ENCODE data around the gene CD164.
A peak's percentile ranks its signal among the peaks of the same experiment; 100 is the strongest.

Gene CD164

DNA sequence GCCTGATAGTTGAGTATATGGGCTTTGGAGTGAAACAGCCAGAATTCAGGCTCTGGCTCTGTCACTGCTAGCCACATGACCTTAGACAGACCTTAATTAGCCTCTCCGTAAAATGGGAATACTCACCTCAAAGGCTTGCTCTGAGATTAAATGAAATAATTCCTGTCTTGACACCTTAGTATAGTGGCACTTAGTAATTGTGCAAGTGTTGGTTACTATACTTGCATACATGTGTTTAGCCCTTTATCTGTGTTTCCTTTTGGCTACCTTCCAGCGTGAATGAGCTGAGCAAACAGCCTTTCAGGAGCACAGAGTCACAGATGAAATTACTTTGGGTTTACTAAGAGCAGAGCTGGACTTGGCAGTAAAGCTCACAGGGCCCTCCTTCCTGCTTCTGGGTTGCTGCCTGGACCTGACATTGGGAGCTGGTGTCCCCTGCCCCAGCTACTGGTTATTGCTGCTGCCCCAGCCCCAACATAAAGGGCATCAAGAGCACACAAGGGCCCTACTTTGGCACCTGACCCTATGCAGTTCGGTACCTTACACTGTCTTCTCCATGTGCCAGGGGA, 32.8 kb downstream of the CD164 start:
- Histone ChIP-seq H3K4me1 (ENCODE audit: control insufficient read depth, insufficient read depth, low read depth, low read length) (no peaks in the 10 kb centered on the region), H3K27ac (ENCODE audit: low read length, poor library complexity, severe bottlenecking) (no peak overlapping the region), H2BK15ac (ENCODE audit: low read depth, poor library complexity, severe bottlenecking) (no peak overlapping the region), H2BK5ac (ENCODE audit: low read depth, low read length, poor library complexity, severe bottlenecking) (no peak overlapping the region), H3K4me2 (ENCODE audit: low read length, poor library complexity, severe bottlenecking) (no peak overlapping the region), H3K18ac (ENCODE audit: low read depth in 1 of 2, low read length in 2 of 2) (peak overlapping the region in 1 of 2 experiments; percentile 42), H3K4ac (ENCODE audit: low read depth in 1 of 2, low read length in 2 of 2) (no peak overlapping the region), H3K23ac (ENCODE audit: low read length in 2 of 2) (no peak overlapping the region), H2BK120ac (ENCODE audit: low read depth, low read length) (no peak overlapping the region), H3K36me3 (ENCODE audit: control insufficient read depth in 1 of 2, insufficient read depth in 2 of 2, low read depth in 1 of 2, low read length in 2 of 2) (peaks cover 0 to 26% of the 10 kb centered on the region in 2 experiments), H2AFZ (ENCODE audit: low read depth, low read length) (no peak overlapping the region), H3K27me3 (ENCODE audit: control insufficient read depth in 1 of 2, insufficient read depth in 1 of 2, low read length in 2 of 2) (no peaks in the 10 kb centered on the region), H2AK5ac (ENCODE audit: low read length, severe bottlenecking) (no peak overlapping the region), H3K9ac (ENCODE audit: low read length) (peak overlapping the region; percentile 39), H2BK12ac (ENCODE audit: low read length in 2 of 2) (no peak overlapping the region), H3K79me1 (replicated peaks; ENCODE audit: low read length, poor library complexity, severe bottlenecking) (no peaks in the 10 kb centered on the region), H4K91ac (ENCODE audit: low read length) (no peak overlapping the region), H4K8ac (ENCODE audit: low read length) (no peak overlapping the region), H3K9me3 (ENCODE audit: control insufficient read depth, low read length) (no peaks in the 10 kb centered on the region), H3K4me3 (ENCODE audit: insufficient read depth in 1 of 2, low read depth in 1 of 2, low read length in 2 of 2) (no peak overlapping the region), H3K14ac (ENCODE audit: low read length in 2 of 2) (no peak overlapping the region)
- DNase-seq = peak; percentile 50
- WGBS = 95% methylated on average over 2 of the region's 3 CpGs

DNA sequence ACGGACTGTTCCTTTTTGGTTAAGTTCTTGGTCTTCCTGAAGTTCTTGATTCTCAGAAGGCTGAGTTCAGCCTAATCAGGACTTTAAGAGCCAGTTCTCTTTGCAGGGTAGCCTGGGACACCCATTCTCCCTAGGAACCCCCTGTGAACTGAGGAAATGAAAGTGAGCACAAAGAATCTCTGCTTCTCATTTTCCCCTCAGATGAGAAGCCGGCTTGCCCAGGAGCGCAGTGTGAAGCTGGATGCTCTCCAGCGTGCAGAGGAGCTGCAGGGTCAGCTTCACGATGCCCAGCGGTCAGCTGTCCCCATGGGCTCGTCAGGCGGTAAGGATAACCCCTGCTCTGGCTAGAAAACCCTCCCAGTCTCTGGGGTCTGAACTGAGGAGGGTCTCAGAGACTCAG, 34.0 kb downstream of the CD164 start:
- no peak overlapping the region for H2BK12ac ChIP-seq (ENCODE audit: low read length in 2 of 2)
- H3K14ac ChIP-seq (ENCODE audit: low read length in 2 of 2) = no peak overlapping the region
- no peak overlapping the region for H3K4ac ChIP-seq (ENCODE audit: low read depth in 1 of 2, low read length in 2 of 2)
- no peak for DNase-seq
- H3K79me1 ChIP-seq (replicated peaks; ENCODE audit: low read length, poor library complexity, severe bottlenecking) = no peaks in the 10 kb centered on the region
- H3K4me1 ChIP-seq (ENCODE audit: control insufficient read depth, insufficient read depth, low read depth, low read length) = no peaks in the 10 kb centered on the region
- H3K4me3 ChIP-seq (ENCODE audit: insufficient read depth in 1 of 2, low read depth in 1 of 2, low read length in 2 of 2) = no peak overlapping the region
- H4K8ac ChIP-seq (ENCODE audit: low read length) = no peak overlapping the region
- no peaks in the 10 kb centered on the region for H3K9me3 ChIP-seq (ENCODE audit: control insufficient read depth, low read length)
- H3K18ac ChIP-seq (ENCODE audit: low read depth in 1 of 2, low read length in 2 of 2) = no peak overlapping the region
- H2BK15ac ChIP-seq (ENCODE audit: low read depth, poor library complexity, severe bottlenecking) = no peak overlapping the region
- H3K27ac ChIP-seq (ENCODE audit: low read length, poor library complexity, severe bottlenecking) = no peak overlapping the region
- no peak overlapping the region for H2AFZ ChIP-seq (ENCODE audit: low read depth, low read length)
- 93% methylated on average over 8 of the region's 8 CpGs for WGBS
- H2BK5ac ChIP-seq (ENCODE audit: low read depth, low read length, poor library complexity, severe bottlenecking) = no peak overlapping the region
- no peak overlapping the region for H2AK5ac ChIP-seq (ENCODE audit: low read length, severe bottlenecking)
- no peak overlapping the region for H3K4me2 ChIP-seq (ENCODE audit: low read length, poor library complexity, severe bottlenecking)
- no peaks in the 10 kb centered on the region for H3K27me3 ChIP-seq (ENCODE audit: control insufficient read depth in 1 of 2, insufficient read depth in 1 of 2, low read length in 2 of 2)
- H3K23ac ChIP-seq (ENCODE audit: low read length in 2 of 2) = no peak overlapping the region
- no peak overlapping the region for H3K9ac ChIP-seq (ENCODE audit: low read length)
- H3K36me3 ChIP-seq (ENCODE audit: control insufficient read depth in 1 of 2, insufficient read depth in 2 of 2, low read depth in 1 of 2, low read length in 2 of 2) = peaks cover 0 to 16% of the 10 kb centered on the region in 2 experiments
- no peak overlapping the region for H4K91ac ChIP-seq (ENCODE audit: low read length)
- no peak overlapping the region for H2BK120ac ChIP-seq (ENCODE audit: low read depth, low read length)

GRCh38 chr6:109347779-109348178, 34.5 kb downstream of the CD164 start:
- no peak overlapping the region for H3K9ac ChIP-seq (ENCODE audit: low read length)
- no peak overlapping the region for H2AK5ac ChIP-seq (ENCODE audit: low read length, severe bottlenecking)
- H2BK15ac ChIP-seq (ENCODE audit: low read depth, poor library complexity, severe bottlenecking) = no peak overlapping the region
- H2BK12ac ChIP-seq (ENCODE audit: low read length in 2 of 2) = no peak overlapping the region
- H3K27ac ChIP-seq (ENCODE audit: low read length, poor library complexity, severe bottlenecking) = no peak overlapping the region
- no peak overlapping the region for H3K4me3 ChIP-seq (ENCODE audit: insufficient read depth in 1 of 2, low read depth in 1 of 2, low read length in 2 of 2)
- 57% methylated on average over 3 of the region's 3 CpGs for WGBS
- H4K8ac ChIP-seq (ENCODE audit: low read length) = no peak overlapping the region
- H3K36me3 ChIP-seq (ENCODE audit: control insufficient read depth in 1 of 2, insufficient read depth in 2 of 2, low read depth in 1 of 2, low read length in 2 of 2) = peaks cover 0 to 12% of the 10 kb centered on the region in 2 experiments
- no peaks in the 10 kb centered on the region for H3K4me1 ChIP-seq (ENCODE audit: control insufficient read depth, insufficient read depth, low read depth, low read length)
- H3K4ac ChIP-seq (ENCODE audit: low read depth in 1 of 2, low read length in 2 of 2) = no peak overlapping the region
- H3K27me3 ChIP-seq (ENCODE audit: control insufficient read depth in 1 of 2, insufficient read depth in 1 of 2, low read length in 2 of 2) = no peaks in the 10 kb centered on the region
- no peak overlapping the region for H3K18ac ChIP-seq (ENCODE audit: low read depth in 1 of 2, low read length in 2 of 2)
- H2BK5ac ChIP-seq (ENCODE audit: low read depth, low read length, poor library complexity, severe bottlenecking) = no peak overlapping the region
- DNase-seq = no peak
- H2BK120ac ChIP-seq (ENCODE audit: low read depth, low read length) = no peak overlapping the region
- H3K9me3 ChIP-seq (ENCODE audit: control insufficient read depth, low read length) = no peaks in the 10 kb centered on the region
- no peaks in the 10 kb centered on the region for H3K79me1 ChIP-seq (replicated peaks; ENCODE audit: low read length, poor library complexity, severe bottlenecking)
- no peak overlapping the region for H3K23ac ChIP-seq (ENCODE audit: low read length in 2 of 2)
- no peak overlapping the region for H4K91ac ChIP-seq (ENCODE audit: low read length)
- H2AFZ ChIP-seq (ENCODE audit: low read depth, low read length) = no peak overlapping the region
- no peak overlapping the region for H3K4me2 ChIP-seq (ENCODE audit: low read length, poor library complexity, severe bottlenecking)
- H3K14ac ChIP-seq (ENCODE audit: low read length in 2 of 2) = no peak overlapping the region

- H2BK15ac ChIP-seq (ENCODE audit: low read depth, poor library complexity, severe bottlenecking) = no peak overlapping the region
- no peak overlapping the region for H4K8ac ChIP-seq (ENCODE audit: low read length)
- peaks cover 0 to 6% of the 10 kb centered on the region in 2 experiments for H3K36me3 ChIP-seq (ENCODE audit: control insufficient read depth in 1 of 2, insufficient read depth in 2 of 2, low read depth in 1 of 2, low read length in 2 of 2)
- H2BK120ac ChIP-seq (ENCODE audit: low read depth, low read length) = no peak overlapping the region
- H3K79me1 ChIP-seq (replicated peaks; ENCODE audit: low read length, poor library complexity, severe bottlenecking) = no peaks in the 10 kb centered on the region
- no peak overlapping the region for H3K4me2 ChIP-seq (ENCODE audit: low read length, poor library complexity, severe bottlenecking)
- H2AFZ ChIP-seq (ENCODE audit: low read depth, low read length) = no peak overlapping the region
- no peak overlapping the region for H3K4me3 ChIP-seq (ENCODE audit: insufficient read depth in 1 of 2, low read depth in 1 of 2, low read length in 2 of 2)
- H3K18ac ChIP-seq (ENCODE audit: low read depth in 1 of 2, low read length in 2 of 2) = no peak overlapping the region
- H4K91ac ChIP-seq (ENCODE audit: low read length) = no peak overlapping the region
- H3K27me3 ChIP-seq (ENCODE audit: control insufficient read depth in 1 of 2, insufficient read depth in 1 of 2, low read length in 2 of 2) = no peaks in the 10 kb centered on the region
- no peak for DNase-seq
- H3K27ac ChIP-seq (ENCODE audit: low read length, poor library complexity, severe bottlenecking) = no peak overlapping the region
- no peak overlapping the region for H2BK12ac ChIP-seq (ENCODE audit: low read length in 2 of 2)
- H3K23ac ChIP-seq (ENCODE audit: low read length in 2 of 2) = no peak overlapping the region
- no peak overlapping the region for H2BK5ac ChIP-seq (ENCODE audit: low read depth, low read length, poor library complexity, severe bottlenecking)
- no peak overlapping the region for H3K14ac ChIP-seq (ENCODE audit: low read length in 2 of 2)
- no peak overlapping the region for H3K9ac ChIP-seq (ENCODE audit: low read length)
- H2AK5ac ChIP-seq (ENCODE audit: low read length, severe bottlenecking) = no peak overlapping the region
- H3K4ac ChIP-seq (ENCODE audit: low read depth in 1 of 2, low read length in 2 of 2) = no peak overlapping the region
- H3K4me1 ChIP-seq (ENCODE audit: control insufficient read depth, insufficient read depth, low read depth, low read length) = no peaks in the 10 kb centered on the region
- no peaks in the 10 kb centered on the region for H3K9me3 ChIP-seq (ENCODE audit: control insufficient read depth, low read length)
- 85% methylated on average over 2 of the region's 4 CpGs for WGBS
Observed at GRCh38 chr6:109345986-109346385, 36.3 kb downstream of the CD164 start.
